ENCODE results near the gene TSSK3.

TSSK3 gene

DNA sequence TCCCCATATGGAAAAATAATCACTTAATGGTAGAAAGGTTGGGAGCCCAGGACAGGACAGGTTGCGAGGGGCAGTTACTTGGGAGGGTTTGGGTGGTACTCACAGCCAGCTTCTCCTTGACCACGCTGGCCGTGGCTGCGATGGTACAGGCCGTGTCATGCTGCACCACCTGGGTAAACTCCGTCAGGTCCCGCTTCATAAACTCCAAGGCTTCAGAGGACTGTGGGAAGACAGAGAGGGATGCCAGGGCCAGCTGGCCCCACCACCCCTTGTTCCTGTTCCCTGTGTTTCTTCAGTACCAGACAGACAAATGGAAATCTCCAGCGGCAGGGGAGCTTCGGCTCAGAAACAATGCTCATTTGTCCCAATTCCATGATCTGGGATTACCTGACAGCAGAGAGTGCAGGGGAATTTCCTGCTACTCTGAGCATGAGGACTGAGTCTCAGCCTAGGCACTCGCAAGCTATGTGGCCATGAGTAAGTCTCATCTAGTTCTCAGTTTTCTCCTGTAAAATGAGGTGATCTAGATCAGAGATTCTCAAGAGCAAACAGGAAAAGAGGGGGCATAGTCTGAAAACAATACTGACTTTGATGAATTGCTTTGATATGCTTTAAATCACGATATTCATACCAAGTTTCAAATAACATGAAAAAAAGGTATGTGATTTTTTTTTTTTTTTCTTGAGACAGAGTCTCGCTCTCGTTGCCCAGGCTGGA is 24.5 kb downstream of the TSSK3 start:
- H3K27me3 ChIP-seq (ENCODE audit: low read depth, low read length) = no peaks in the 10 kb centered on the region
- no peak overlapping the region for H3K4me3 ChIP-seq (ENCODE audit: low read length)
- H2AFZ ChIP-seq (ENCODE audit: low read depth, low read length) = no peak overlapping the region
- no peak overlapping the region for H3K27ac ChIP-seq (ENCODE audit: low read length)
- no peaks in the 10 kb centered on the region for H3K79me2 ChIP-seq (ENCODE audit: low read length)
- no peak for TF ChIP-seq EZH2phosphoT487 (IDR thresholded peaks at IDR 0.05; ENCODE audit: low read depth)
- TF ChIP-seq, protein P1, sequence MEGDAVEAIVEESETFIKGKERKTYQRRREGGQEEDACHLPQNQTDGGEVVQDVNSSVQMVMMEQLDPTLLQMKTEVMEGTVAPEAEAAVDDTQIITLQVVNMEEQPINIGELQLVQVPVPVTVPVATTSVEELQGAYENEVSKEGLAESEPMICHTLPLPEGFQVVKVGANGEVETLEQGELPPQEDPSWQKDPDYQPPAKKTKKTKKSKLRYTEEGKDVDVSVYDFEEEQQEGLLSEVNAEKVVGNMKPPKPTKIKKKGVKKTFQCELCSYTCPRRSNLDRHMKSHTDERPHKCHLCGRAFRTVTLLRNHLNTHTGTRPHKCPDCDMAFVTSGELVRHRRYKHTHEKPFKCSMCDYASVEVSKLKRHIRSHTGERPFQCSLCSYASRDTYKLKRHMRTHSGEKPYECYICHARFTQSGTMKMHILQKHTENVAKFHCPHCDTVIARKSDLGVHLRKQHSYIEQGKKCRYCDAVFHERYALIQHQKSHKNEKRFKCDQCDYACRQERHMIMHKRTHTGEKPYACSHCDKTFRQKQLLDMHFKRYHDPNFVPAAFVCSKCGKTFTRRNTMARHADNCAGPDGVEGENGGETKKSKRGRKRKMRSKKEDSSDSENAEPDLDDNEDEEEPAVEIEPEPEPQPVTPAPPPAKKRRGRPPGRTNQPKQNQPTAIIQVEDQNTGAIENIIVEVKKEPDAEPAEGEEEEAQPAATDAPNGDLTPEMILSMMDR (IDR thresholded peaks at IDR 0.05; ENCODE audit: low read depth, low read length) = no peak
- no peaks in the 10 kb centered on the region for H4K20me1 ChIP-seq (ENCODE audit: insufficient read depth, low read length)
- no peak overlapping the region for H3K4me2 ChIP-seq (ENCODE audit: low read length)
- no peaks in the 10 kb centered on the region for H3K9me3 ChIP-seq (ENCODE audit: insufficient read depth, low read length)
- H3K9ac ChIP-seq (ENCODE audit: low read length) = no peak overlapping the region
- H3K4me1 ChIP-seq (ENCODE audit: low read length) = no peaks in the 10 kb centered on the region
- H3K36me3 ChIP-seq (replicated peaks; ENCODE audit: low read depth, low read length) = peaks cover 7% of the 10 kb centered on the region

DNA sequence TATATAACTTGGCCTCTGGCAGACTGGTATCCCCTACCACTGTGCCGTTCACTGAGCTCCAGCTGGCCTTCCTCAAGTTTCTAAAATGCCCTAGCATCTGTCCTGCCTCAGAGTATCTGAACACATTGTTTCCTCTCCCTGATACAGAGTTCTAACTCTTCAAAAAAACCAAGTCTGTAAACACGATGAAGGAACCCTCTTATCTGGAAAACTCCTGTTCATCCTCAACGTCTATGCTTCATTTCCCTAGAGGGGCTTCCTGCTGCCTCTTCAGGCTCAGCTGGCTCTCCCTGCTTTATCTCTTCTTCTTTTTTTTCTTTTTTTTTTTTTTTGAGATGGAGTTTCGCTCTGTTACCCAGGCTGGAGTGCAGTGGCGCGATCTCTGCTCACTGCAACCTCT is 26.3 kb downstream of the TSSK3 start:
- Histone ChIP-seq H3K27me3 (ENCODE audit: low read depth, low read length) (no peaks in the 10 kb centered on the region), H3K9me3 (ENCODE audit: insufficient read depth, low read length) (no peaks in the 10 kb centered on the region), H3K4me1 (ENCODE audit: low read length) (peaks cover 7% of the 10 kb centered on the region), H4K20me1 (ENCODE audit: insufficient read depth, low read length) (no peaks in the 10 kb centered on the region), H3K27ac (ENCODE audit: low read length) (no peak overlapping the region), H3K79me2 (ENCODE audit: low read length) (peaks cover 9% of the 10 kb centered on the region), H2AFZ (ENCODE audit: low read depth, low read length) (no peak overlapping the region), H3K36me3 (replicated peaks; ENCODE audit: low read depth, low read length) (peaks cover 7% of the 10 kb centered on the region), H3K9ac (ENCODE audit: low read length) (no peak overlapping the region), H3K4me2 (ENCODE audit: low read length) (no peak overlapping the region), H3K4me3 (ENCODE audit: low read length) (no peak overlapping the region)
- TF ChIP-seq, protein P1 (IDR thresholded peaks at IDR 0.05; ENCODE audit: low read depth, low read length) = no peak
- no peak for TF ChIP-seq EZH2phosphoT487 (IDR thresholded peaks at IDR 0.05; ENCODE audit: low read depth)

DNA sequence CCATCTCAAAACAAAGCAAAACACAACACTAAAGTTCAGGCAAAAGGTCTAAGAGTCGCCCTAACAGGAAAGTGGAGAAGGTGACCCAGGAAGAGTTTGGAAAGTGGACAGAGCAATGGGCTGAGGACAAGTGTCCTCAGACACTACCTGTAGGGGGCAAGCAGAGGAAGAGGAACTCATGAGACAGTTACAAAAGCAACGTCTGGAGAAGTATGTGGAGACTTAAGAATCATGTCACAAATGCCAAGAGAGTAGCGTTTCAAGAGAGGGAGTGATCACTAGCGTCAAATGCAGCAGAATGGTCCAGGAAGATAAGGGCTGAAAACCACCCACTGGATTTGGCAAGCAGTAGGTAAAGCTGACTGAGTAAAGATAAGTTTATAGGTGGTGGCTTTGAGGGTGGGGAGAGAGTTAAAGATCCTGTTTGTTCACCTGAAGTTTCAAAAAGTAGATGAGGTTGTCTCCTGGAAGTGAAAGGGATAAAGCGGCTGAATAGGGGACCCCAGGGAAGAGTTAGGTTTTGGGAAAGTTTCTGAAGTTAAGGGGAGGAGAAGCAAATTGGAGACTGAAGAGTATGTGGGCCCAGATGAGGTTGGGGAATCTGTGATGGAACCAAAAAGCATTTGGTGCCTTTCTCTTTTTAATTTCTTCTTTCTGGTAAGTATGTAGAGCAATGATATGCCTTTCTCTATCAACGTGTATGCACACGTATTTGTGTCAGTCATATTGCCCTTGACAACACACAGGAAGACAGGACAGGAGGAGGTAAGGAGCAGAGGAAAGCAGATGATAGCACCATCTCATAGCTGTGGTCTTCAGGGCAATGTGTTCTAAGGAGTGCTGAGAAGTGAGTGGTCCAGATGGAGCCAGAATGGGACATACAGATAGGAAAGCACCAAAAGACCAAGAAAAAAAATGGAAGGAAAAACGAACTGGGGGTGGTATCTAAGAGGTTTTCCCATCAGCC is 28.8 kb downstream of the TSSK3 start:
- H3K36me3 ChIP-seq (replicated peaks; ENCODE audit: low read depth, low read length) = peaks cover 7% of the 10 kb centered on the region
- no peak overlapping the region for H3K9ac ChIP-seq (ENCODE audit: low read length)
- no peaks in the 10 kb centered on the region for H4K20me1 ChIP-seq (ENCODE audit: insufficient read depth, low read length)
- no peak overlapping the region for H2AFZ ChIP-seq (ENCODE audit: low read depth, low read length)
- no peak for TF ChIP-seq EZH2phosphoT487 (IDR thresholded peaks at IDR 0.05; ENCODE audit: low read depth)
- TF ChIP-seq, protein P1 (IDR thresholded peaks at IDR 0.05; ENCODE audit: low read depth, low read length) = no peak
- H3K9me3 ChIP-seq (ENCODE audit: insufficient read depth, low read length) = no peaks in the 10 kb centered on the region
- peaks cover 14% of the 10 kb centered on the region for H3K79me2 ChIP-seq (ENCODE audit: low read length)
- H3K4me1 ChIP-seq (ENCODE audit: low read length) = peaks cover 7% of the 10 kb centered on the region
- H3K27me3 ChIP-seq (ENCODE audit: low read depth, low read length) = no peaks in the 10 kb centered on the region
- no peak overlapping the region for H3K4me3 ChIP-seq (ENCODE audit: low read length)
- H3K4me2 ChIP-seq (ENCODE audit: low read length) = no peak overlapping the region
- H3K27ac ChIP-seq (ENCODE audit: low read length) = no peak overlapping the region

DNA sequence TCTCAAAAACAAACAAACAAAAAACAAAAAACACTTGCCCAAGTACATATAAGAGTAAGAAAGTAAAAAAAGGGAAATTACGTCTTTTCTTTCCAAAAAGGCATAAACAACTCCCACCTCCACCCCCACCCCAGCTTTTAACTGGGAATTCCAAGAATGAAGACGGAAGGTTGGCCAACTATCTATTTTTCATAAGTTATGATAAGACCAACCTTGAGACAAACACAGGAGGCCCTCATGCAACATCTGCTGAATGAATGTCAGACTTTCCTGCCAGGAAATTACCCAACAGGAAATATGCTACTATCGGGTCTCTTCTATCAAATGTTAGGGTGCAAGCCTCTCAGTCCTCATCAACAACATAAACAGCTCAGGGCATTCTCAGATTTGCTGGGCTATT is 30.0 kb downstream of the TSSK3 start:
- no peak overlapping the region for H3K4me2 ChIP-seq (ENCODE audit: low read length)
- no peak overlapping the region for H3K27ac ChIP-seq (ENCODE audit: low read length)

More for the DNA sequence above, 30.0 kb downstream of the TSSK3 start:
- Histone ChIP-seq H3K9ac (ENCODE audit: low read length) (no peak overlapping the region), H3K27me3 (ENCODE audit: low read depth, low read length) (no peaks in the 10 kb centered on the region), H3K4me1 (ENCODE audit: low read length) (peaks cover 7% of the 10 kb centered on the region), H3K79me2 (ENCODE audit: low read length) (peaks cover 14% of the 10 kb centered on the region), H3K36me3 (replicated peaks; ENCODE audit: low read depth, low read length) (no peaks in the 10 kb centered on the region), H2AFZ (ENCODE audit: low read depth, low read length) (no peak overlapping the region), H4K20me1 (ENCODE audit: insufficient read depth, low read length) (no peaks in the 10 kb centered on the region), H3K9me3 (ENCODE audit: insufficient read depth, low read length) (no peaks in the 10 kb centered on the region), H3K4me3 (ENCODE audit: low read length) (no peak overlapping the region)
- TF ChIP-seq EZH2phosphoT487 (IDR thresholded peaks at IDR 0.05; ENCODE audit: low read depth) = no peak
- TF ChIP-seq, protein P1 (IDR thresholded peaks at IDR 0.05; ENCODE audit: low read depth, low read length) = no peak
